ENCODE results near the gene NGLY1.
A peak's percentile ranks its signal among the peaks of the same experiment; 100 is the strongest.

NGLY1 gene

DNA sequence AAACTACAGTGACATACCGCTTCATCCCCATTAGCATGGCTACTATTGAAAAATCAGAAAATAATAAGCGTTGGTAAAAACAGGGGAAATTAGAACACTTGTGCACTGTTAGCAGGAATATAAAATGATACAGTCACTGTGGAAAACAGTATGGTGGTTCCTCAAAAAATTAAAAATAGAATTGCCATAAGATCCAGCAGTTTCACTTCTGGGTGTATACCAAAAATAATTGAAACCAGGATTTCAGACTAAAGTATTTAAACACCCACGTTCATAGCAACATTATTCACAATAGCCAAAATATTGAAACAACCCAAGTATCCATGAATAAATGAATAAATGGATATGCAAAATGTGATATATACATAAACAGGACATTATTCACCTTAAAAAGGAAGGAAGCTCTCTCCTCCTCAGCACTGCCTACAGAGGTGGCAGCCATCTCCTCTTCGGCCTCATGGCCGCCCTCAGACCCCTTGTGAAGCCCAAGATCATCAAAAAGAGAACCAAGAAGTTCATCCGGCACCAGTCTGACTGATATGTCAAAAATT, 34.1 kb downstream of the NGLY1 start:
- H3K27me3 Mint-ChIP-seq: no peaks in the 10 kb centered on the region

DNA sequence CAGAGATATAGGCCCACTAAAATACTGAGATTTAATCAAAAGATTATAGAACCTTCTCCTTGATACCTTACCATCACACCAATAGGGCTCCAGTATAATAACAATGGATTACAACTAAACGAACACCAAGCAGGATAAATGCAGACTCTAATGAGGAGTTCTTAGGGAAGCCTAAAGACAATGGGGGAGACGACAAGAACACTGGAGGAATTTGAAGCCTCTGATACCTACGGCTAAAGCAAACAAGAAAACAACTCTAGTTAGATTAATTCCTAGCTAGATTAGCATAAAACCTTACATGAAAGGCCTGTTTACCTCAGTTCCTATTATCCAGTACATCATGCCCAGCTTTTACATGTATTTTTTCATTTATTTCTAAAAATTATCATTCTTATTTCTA, 35.1 kb downstream of the NGLY1 start:
- Mint-ChIP-seq H3K9me3 (no peaks in the 10 kb centered on the region), H3K36me3 (peaks cover 52% of the 10 kb centered on the region), H3K4me3 (no peak overlapping the region), H3K27me3 (no peaks in the 10 kb centered on the region), H3K4me1 (peaks cover 24% of the 10 kb centered on the region), H3K27ac (peak overlapping the region; percentile 21)

More for the DNA sequence above, 34.1 kb downstream of the NGLY1 start:
- Mint-ChIP-seq H3K4me3 (no peak overlapping the region), H3K27ac (no peak overlapping the region), H3K4me1 (peaks cover 19% of the 10 kb centered on the region), H3K9me3 (no peaks in the 10 kb centered on the region), H3K36me3 (peaks cover 46% of the 10 kb centered on the region)

DNA sequence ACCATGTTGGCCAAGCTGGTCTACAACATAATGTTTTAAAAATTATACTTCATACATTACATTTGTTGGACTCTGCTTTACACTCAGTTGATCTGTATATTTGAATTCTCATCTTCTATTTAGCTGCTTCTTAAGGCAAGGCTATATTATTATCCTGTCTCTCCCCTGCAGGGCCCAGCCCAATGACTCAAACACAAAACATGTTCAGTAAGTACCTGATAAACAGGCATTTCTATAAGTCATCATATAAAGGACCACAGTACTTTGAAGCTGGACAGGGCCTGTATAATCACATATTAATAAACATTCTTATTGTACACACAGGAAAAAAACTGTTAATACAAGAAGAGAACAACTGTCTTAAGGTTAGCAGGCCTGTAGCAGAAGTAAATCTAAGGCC, 36.2 kb downstream of the NGLY1 start:
- Mint-ChIP-seq H3K4me3 (no peak overlapping the region), H3K36me3 (peaks cover 52% of the 10 kb centered on the region), H3K27ac (no peak overlapping the region), H3K4me1 (peaks cover 25% of the 10 kb centered on the region), H3K9me3 (no peaks in the 10 kb centered on the region), H3K27me3 (no peaks in the 10 kb centered on the region)

DNA sequence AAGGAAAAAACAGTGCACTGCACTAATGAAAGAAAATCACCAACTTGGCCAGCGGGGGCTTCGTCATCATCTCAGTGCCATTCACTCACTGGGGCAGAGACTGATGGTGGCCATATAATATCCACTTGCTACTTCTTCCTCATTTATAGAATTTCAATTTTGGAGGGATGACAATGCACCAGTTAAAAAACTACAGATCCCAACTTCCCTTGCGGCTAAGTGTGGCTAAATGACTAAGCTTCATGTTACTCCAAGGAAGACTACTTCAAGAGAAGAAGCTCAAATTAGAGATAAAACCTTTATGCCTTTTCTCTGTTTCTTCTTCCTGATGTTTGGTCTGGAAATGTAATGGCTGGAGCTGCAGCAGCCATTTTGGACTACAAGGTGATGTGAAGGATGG, 38.8 kb downstream of the NGLY1 start:
- Mint-ChIP-seq H3K27me3 (no peaks in the 10 kb centered on the region), H3K27ac (peak overlapping the region; percentile 31), H3K36me3 (peaks cover 44% of the 10 kb centered on the region)

DNA sequence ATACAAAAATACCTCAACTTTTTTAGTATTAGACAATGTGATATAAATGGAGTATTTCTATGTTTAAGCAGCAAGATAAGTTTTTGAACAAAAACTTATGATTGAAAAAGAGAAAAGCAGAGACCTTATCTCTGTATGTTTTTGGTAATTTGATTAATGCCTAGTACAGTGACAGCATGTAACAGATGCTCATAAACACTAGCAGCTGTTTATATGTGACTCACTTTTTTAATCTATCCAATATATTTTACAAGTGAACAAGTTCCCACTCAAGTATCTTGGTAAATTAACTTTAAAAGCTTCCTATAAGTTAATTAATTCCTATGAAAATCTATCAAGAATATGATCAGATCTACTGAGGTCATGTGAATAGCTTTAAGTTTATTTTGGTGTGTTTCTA, 55.1 kb downstream of the NGLY1 start:
- peaks cover 5% of the 10 kb centered on the region for H3K4me1 Mint-ChIP-seq
- H3K9me3 Mint-ChIP-seq: no peaks in the 10 kb centered on the region
- no peak overlapping the region for H3K4me3 Mint-ChIP-seq
- no peaks in the 10 kb centered on the region for H3K27me3 Mint-ChIP-seq
- no peak overlapping the region for H3K27ac Mint-ChIP-seq
- H3K36me3 Mint-ChIP-seq: peaks cover 20% of the 10 kb centered on the region

More for the DNA sequence above, 38.8 kb downstream of the NGLY1 start:
- Mint-ChIP-seq H3K9me3 (no peaks in the 10 kb centered on the region), H3K4me3 (no peak overlapping the region), H3K4me1 (peaks cover 27% of the 10 kb centered on the region)

DNA sequence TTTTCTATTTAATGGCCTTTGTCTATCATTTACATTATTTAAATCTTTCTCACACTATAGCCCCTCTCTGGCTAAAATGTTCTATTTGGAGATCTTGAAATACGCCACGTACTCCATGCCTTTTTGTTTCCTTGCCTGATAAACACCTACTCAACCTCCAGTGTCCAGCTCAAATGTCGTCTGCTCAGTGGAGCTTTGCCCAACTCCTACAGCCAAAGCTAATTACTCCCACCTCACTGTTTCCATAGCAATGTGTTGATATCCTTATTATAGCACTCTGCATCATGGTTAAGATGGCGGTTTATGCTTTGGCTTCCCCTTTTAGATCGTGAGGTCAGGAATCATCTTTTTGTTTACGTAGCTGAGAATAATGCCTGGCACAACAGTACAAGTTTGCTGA, 55.9 kb downstream of the NGLY1 start:
- no peaks in the 10 kb centered on the region for H3K9me3 Mint-ChIP-seq
- no peaks in the 10 kb centered on the region for H3K27me3 Mint-ChIP-seq
- H3K27ac Mint-ChIP-seq: no peak overlapping the region
- no peaks in the 10 kb centered on the region for H3K4me1 Mint-ChIP-seq
- peaks cover 16% of the 10 kb centered on the region for H3K36me3 Mint-ChIP-seq
- H3K4me3 Mint-ChIP-seq: no peak overlapping the region

DNA sequence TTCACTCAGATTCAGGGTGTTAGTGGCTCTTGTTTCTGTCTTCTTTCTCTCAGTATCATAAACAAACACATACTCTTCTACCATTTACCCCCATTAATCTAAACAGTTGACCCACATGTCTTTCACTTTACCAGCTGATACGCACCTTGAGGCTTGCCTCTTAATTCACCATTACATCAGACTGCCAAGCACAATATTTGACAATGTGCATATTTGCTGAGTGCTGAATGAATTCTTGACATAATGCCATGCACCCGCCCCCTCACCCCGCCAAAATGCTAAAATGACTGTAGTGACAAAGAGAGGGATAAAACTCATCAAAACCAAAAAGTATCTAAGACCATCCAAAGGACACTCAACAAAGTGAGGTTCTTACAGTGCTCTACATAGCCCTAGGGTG, 57.4 kb downstream of the NGLY1 start:
- Mint-ChIP-seq H3K9me3 (no peaks in the 10 kb centered on the region), H3K27ac (peak overlapping the region; percentile 39), H3K27me3 (no peaks in the 10 kb centered on the region), H3K4me3 (no peak overlapping the region), H3K36me3 (peaks cover 14% of the 10 kb centered on the region), H3K4me1 (no peaks in the 10 kb centered on the region)

DNA sequence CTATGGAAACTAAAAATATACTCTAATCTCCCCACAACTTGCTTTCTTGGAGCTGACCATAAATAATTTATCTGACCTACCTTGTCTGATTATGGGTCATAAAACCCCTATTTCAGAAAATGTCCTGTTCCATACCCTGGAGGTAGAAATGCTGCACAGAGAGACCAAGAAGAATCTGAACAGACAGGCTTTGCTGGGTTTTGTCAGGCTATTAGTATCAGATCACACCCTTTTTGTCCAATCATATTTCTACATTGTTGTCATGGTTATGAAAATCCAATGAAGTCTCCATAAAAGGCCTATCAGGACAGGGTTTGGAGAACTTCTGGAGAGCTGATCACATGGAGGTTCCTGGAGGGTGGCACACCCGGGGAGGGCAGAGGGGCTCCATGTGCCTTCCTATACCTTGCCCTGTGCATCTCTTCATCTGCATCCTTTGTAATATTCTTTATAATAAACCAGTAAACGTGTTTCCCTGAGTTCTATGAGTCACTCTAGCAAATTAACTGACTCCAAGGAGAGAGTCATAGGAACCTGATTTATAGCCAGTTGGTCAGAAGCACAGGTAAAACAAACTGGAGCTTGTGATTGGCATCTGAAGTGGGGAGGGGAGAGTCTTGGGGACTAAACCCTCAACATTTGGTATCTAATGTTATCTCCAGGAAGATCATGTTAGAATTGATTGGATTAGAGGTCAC, 58.1 kb downstream of the NGLY1 start:
- Mint-ChIP-seq H3K27ac (peak overlapping the region; percentile 18), H3K4me1 (no peaks in the 10 kb centered on the region), H3K36me3 (peaks cover 14% of the 10 kb centered on the region), H3K9me3 (no peaks in the 10 kb centered on the region), H3K4me3 (no peak overlapping the region), H3K27me3 (no peaks in the 10 kb centered on the region)

DNA sequence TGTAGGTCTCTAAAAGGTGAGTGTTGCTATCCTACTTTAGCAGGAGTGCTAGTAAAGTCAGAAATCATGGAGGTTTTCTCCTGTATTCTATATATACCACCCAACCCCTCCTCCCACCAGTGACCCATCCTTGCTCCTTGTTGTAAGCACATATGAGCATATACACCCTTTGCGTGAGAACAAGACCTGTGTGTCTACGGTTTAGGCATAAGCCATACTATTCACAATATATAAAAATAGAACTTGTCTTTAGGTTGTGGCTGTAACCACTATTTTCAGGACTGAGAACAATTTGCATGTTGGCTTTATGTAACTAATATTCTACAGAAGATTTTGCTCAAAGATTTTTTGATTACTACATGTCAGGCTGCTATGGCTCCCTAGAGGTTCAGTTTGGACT, 59.4 kb downstream of the NGLY1 start:
- no peaks in the 10 kb centered on the region for H3K4me1 Mint-ChIP-seq
- H3K4me3 Mint-ChIP-seq: no peak overlapping the region
- no peak overlapping the region for H3K27ac Mint-ChIP-seq
- H3K27me3 Mint-ChIP-seq: no peaks in the 10 kb centered on the region
- peaks cover 12% of the 10 kb centered on the region for H3K36me3 Mint-ChIP-seq
- H3K9me3 Mint-ChIP-seq: no peaks in the 10 kb centered on the region

DNA sequence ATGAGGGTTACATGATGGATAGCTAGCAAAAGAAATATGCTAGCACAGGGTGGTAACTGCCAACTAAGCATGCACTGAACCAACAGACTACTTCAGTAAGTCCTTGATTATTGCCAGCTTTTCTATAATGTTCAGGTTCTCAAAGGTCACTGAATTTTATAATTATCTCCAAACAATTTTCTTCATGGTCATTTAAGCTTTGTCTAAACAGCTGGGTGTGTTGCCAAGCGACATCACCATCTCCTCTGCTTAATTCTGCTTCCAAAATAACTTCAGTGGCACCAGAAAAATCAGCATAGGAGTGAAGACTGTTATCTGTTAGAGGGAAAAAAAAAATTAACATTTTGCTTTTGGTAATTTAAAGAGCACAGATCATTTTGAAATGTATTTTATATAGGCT, 63.9 kb downstream of the NGLY1 start:
- Mint-ChIP-seq H3K4me3 (no peak overlapping the region), H3K27me3 (no peaks in the 10 kb centered on the region), H3K4me1 (no peaks in the 10 kb centered on the region), H3K9me3 (no peaks in the 10 kb centered on the region), H3K27ac (no peak overlapping the region), H3K36me3 (peaks cover 3% of the 10 kb centered on the region)

DNA sequence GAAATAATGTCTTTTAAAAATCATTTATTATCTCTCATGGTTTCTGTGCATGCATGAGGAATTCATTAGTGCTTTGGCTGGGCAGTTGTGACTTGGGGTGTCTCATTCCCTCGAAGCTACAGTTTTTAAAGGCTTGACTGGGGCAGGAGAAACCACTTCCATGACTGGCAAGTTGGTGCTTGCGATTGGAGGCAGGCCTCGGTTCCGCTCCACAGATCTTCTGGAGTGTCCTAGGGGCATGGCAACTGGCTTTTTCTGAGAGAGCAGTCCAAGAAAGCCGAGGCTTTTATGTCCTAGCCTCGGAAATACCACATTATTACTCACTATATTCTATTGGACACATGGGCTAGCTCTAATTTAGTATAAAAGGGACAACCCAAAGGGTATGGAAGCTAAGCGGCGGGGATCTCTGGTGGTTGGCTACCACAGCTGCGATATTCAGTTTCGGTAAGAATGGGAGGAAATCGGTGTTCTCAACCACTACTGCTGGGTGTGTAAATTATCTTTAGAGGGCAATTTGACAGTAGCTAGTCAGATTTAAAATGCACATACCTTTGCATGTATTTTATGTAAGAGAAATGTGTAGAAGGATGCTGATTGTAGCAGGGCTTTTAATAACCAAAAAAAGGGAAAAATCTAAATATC, 69.8 kb downstream of the NGLY1 start:
- peaks cover 1% of the 10 kb centered on the region for H3K27me3 Mint-ChIP-seq
- H3K9me3 Mint-ChIP-seq: no peaks in the 10 kb centered on the region
- peaks cover 3% of the 10 kb centered on the region for H3K36me3 Mint-ChIP-seq
- H3K4me1 Mint-ChIP-seq: no peaks in the 10 kb centered on the region
- H3K4me3 Mint-ChIP-seq: no peak overlapping the region
- H3K27ac Mint-ChIP-seq: no peak overlapping the region

DNA sequence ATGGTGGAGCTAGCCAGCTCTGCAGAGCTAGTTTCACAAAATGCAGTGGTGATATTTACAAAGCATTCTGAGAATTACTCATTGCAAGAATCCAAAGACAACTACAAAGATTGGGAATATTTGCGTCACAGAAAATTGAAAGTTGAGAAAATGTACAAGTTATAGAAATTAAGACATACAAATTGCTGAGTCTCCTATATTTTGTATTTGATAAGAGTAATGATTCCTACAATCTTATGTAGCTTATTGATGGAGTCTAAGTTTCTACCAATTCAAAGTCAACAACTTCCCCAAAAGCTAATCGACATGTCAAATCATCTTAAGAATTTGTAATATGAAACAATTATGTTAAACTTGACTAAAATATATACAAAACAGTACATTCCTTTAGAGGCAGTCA, 72.2 kb downstream of the NGLY1 start:
- H3K9me3 Mint-ChIP-seq: no peaks in the 10 kb centered on the region
- peaks cover 1% of the 10 kb centered on the region for H3K27me3 Mint-ChIP-seq
- no peaks in the 10 kb centered on the region for H3K4me1 Mint-ChIP-seq
- no peak overlapping the region for H3K4me3 Mint-ChIP-seq
- H3K27ac Mint-ChIP-seq: no peak overlapping the region
- H3K36me3 Mint-ChIP-seq: no peaks in the 10 kb centered on the region

DNA sequence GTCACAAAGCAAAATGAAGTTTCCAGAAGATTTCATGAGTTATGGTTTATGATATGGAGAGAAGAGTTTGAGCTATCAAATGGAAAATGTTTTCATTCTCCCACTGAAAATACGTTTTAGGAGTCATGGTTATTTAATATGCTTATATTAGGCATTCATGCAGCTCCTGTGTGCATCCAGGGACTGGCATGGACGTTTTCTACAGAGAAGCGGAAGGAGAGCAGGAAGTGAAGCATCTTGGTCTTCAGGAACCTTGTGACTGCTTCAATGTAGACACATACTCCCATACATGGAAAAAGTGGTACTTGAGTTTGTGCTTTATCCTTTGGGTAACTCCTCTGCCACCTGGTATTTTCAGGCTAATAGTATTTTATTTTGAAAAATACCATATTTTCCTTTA, 75.2 kb downstream of the NGLY1 start:
- Mint-ChIP-seq H3K4me1 (no peaks in the 10 kb centered on the region), H3K4me3 (no peak overlapping the region), H3K36me3 (peaks cover 3% of the 10 kb centered on the region), H3K27ac (no peak overlapping the region), H3K27me3 (peaks cover 10% of the 10 kb centered on the region), H3K9me3 (no peaks in the 10 kb centered on the region)

DNA sequence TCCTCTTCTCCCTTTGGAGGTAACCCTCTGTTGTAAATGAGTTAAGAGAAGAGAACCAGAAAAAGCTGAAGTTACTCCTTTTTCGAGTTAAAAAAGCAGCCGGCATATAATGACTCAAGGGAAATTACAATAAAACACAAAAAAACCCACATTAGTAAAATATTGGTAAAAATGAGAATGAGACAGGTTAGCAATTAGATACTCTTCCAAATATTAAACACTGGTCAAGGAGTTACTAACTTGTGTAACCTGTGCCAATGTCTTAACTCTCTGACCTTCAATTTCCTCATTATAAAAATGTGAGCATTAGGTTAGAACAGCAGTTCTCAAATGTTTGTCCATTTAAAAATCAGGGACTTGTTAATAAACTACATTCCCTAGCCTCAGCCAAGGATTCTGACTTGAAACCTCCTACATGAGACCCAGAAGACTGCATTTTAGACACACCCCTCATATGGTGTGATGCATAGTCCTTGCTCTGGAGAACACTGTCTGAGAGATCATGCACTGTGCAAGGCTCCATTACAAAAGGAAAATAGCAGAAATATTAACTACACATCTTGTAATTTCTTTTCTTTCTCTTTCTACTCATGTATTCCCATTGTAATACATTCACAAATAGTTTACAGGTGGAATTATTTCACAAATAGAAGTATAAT, 75.8 kb downstream of the NGLY1 start:
- Mint-ChIP-seq H3K9me3 (no peaks in the 10 kb centered on the region), H3K4me3 (no peak overlapping the region), H3K27ac (no peak overlapping the region), H3K4me1 (no peaks in the 10 kb centered on the region), H3K36me3 (peaks cover 3% of the 10 kb centered on the region), H3K27me3 (peaks cover 10% of the 10 kb centered on the region)

DNA sequence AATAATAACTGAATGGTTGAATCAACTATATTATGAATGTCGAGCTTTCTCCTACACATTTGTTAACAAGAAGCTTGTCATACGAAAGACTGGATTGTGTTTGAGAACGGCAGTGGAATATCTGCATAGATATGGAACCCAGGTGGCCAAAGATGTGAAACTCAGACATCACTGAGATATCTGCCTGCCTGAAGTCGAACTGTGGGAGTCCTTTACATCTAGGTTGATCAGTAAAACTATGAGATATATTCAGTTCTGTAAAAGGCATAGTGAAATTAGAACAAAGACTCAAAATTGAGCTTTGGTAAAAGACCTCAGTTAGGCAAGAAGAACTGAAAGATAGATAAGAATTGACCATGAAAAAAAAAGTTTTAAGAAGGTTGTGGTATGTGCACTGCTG, 77.0 kb downstream of the NGLY1 start:
- Mint-ChIP-seq H3K36me3 (peaks cover 3% of the 10 kb centered on the region), H3K4me3 (no peak overlapping the region), H3K9me3 (no peaks in the 10 kb centered on the region), H3K27me3 (peaks cover 10% of the 10 kb centered on the region), H3K4me1 (no peaks in the 10 kb centered on the region), H3K27ac (no peak overlapping the region)

DNA sequence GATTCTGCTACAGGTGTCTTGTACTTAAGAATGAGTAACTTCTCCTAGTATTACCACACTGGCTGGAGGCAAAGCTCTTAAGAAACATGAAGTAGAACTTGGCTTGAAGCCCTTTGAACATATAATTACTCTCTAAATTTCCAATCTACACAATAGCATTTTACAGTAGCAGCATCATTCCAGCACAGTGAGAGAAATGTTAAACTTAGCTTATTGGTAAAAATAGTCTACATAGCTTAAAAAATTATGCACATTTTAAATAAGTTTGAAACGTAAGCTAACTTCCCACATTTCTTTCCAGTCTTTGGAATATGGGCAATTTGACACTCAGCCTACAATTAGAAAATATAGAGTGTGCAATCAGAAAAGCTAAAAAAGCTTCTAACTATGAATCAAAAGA, 85.7 kb downstream of the NGLY1 start:
- no peaks in the 10 kb centered on the region for H3K4me1 Mint-ChIP-seq
- H3K27me3 Mint-ChIP-seq: no peaks in the 10 kb centered on the region
- H3K27ac Mint-ChIP-seq: no peak overlapping the region
- H3K4me3 Mint-ChIP-seq: no peak overlapping the region
- H3K9me3 Mint-ChIP-seq: no peaks in the 10 kb centered on the region
- no peaks in the 10 kb centered on the region for H3K36me3 Mint-ChIP-seq
